Gastrocnemius medialis (tissue), 4 donors: Measurements from ENCODE around the gene ANO10. TPM values are rescaled to one million over a fixed set of nuclear protein-coding genes. Genes with fewer than 3 reads are reported as not detected.
"Not testable (repeated sequence)": the region's sequence is repeated elsewhere in the genome, so short reads cannot be mapped to it uniquely, and the experiment has no call there.

Experiments used
- ATAC-seq, 2 donors: fragments of 150-250 bp; one replicate each; pipeline ENCODE4 v1.9.1; 2016
- DNase-seq, 2 donors: peaks; one replicate each; pipeline ENCODE4 v3.0.0-alpha.2; 2019
- H3K27ac ChIP-seq, 4 donors: fragments of 200-600 bp; sonication (generic); 1 replicate in 1 of 4; 2 replicates in 3 of 4; pipeline ENCODE4 v1.5.1; 2016 to 2018; ENCODE audit warnings: mild to moderate bottlenecking in 2 of 4, moderate library complexity in 1 of 4
- H3K27me3 ChIP-seq, 3 donors: fragments of 200-600 bp; sonication (generic) in 2 of 3; 1 replicate in 1 of 3; 2 replicates in 2 of 3; pipeline versions ENCODE4 v1.5.1 to v1.6.0; 2016 to 2019; ENCODE audit warnings: mild to moderate bottlenecking in 1 of 3, moderate library complexity in 1 of 3
- H3K36me3 ChIP-seq, 2 donors: fragments of 200-600 bp; sonication (generic) in 1 of 2; one replicate each; pipeline ENCODE4 v1.5.1; 2017 to 2018
- H3K4me1 ChIP-seq, 2 donors: fragments of 200-600 bp; sonication (generic) in 1 of 2; one replicate each; pipeline ENCODE4 v1.5.1; 2016 to 2017; ENCODE audit warnings: mild to moderate bottlenecking in 2 of 2
- H3K4me3 ChIP-seq, 4 donors: fragments of 200-600 bp; sonication (generic) in 3 of 4; 1 replicate in 1 of 4; 2 replicates in 3 of 4; pipeline ENCODE4 v1.5.1; 2016 to 2019; ENCODE audit warnings: mild to moderate bottlenecking in 2 of 4
- H3K9me3 ChIP-seq, 3 donors: fragments of 200-600 bp; sonication (generic) in 2 of 3; 1 replicate in 1 of 3; 2 replicates in 2 of 3; pipeline ENCODE4 v1.5.1; 2016 to 2019
- POLR2A ChIP-seq, 2 donors: fragments of 450-650 bp; IDR thresholded peaks; one replicate each; pipeline ENCODE4 v1.6.1; 2017; ENCODE audit warnings: antibody characterized with exemption in 2 of 2, mild to moderate bottlenecking in 2 of 2, moderate library complexity in 2 of 2
- in situ Hi-C, 4 donors: fragments of 200-750 bp; cut with MboI; loops; one replicate each; pipeline versions ENCODE4 v1.15.0 to v1.8.0; 2017; ENCODE audit warnings: low sequenced_read_pairs in 4 of 4
- intact Hi-C: fragments of 100-400 bp; cut with DNase I; formaldehyde crosslinking; loops from one replicate; pipeline ENCODE4 v1.15.1; 2023; ENCODE audit warnings: low total_unique reads
- total RNA-seq, 4 donors: library from RNA; depleted of rRNA; stranded (reverse); fragments of >200 nt; gene quantifications; one replicate each; pipeline versions ENCODE4 v1.1.0 to v1.2.3, GENCODE V29; 2016
- TF ChIP-seq, protein P1 (sequence below), 5 experiments: fragments of 450-650 bp in 3 of 5; fragments of 200-600 bp in 2 of 5; sonication (generic) in 2 of 5; IDR thresholded peaks in 4 of 5; conservative IDR thresholded peaks in 1 of 5; 1 replicate in 4 of 5; 2 replicates in 1 of 5; pipeline ENCODE4 v1.5.1; 2016 to 2019; ENCODE audit warnings: antibody characterized with exemption in 5 of 5, mild to moderate bottlenecking in 3 of 5, moderate library complexity in 3 of 5

ANO10 gene
- total RNA-seq, 4 donors from 2014 or later, result 6.9 to 8.1 (median 7.8) TPM

- no peak for ATAC-seq
- H3K4me3 ChIP-seq, result no peak overlapping the region
- no peaks in the 10 kb centered on the region for H3K9me3 ChIP-seq
- H3K27me3 ChIP-seq, result no peaks in the 10 kb centered on the region
- TF ChIP-seq POLR2A (IDR thresholded peaks at IDR 0.05), result no peak
- TF ChIP-seq, protein P1, sequence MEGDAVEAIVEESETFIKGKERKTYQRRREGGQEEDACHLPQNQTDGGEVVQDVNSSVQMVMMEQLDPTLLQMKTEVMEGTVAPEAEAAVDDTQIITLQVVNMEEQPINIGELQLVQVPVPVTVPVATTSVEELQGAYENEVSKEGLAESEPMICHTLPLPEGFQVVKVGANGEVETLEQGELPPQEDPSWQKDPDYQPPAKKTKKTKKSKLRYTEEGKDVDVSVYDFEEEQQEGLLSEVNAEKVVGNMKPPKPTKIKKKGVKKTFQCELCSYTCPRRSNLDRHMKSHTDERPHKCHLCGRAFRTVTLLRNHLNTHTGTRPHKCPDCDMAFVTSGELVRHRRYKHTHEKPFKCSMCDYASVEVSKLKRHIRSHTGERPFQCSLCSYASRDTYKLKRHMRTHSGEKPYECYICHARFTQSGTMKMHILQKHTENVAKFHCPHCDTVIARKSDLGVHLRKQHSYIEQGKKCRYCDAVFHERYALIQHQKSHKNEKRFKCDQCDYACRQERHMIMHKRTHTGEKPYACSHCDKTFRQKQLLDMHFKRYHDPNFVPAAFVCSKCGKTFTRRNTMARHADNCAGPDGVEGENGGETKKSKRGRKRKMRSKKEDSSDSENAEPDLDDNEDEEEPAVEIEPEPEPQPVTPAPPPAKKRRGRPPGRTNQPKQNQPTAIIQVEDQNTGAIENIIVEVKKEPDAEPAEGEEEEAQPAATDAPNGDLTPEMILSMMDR (IDR thresholded peaks at IDR 0.05 in 4 of 5, conservative IDR thresholded peaks at IDR 0.05 in 1 of 5), result no peak
- H3K27ac ChIP-seq, result peak overlapping the region in 1 of 4 donors; percentile 5
- no peak for DNase-seq
- no peaks in the 10 kb centered on the region for H3K36me3 ChIP-seq
- in situ Hi-C loops, result no loop called here
- no peaks in the 10 kb centered on the region for H3K4me1 ChIP-seq
- intact Hi-C loops, result no loop called here
These were observed 124.4 kb downstream of the ANO10 start for GRCh38 chr3:43497422-43497821.

DNA sequence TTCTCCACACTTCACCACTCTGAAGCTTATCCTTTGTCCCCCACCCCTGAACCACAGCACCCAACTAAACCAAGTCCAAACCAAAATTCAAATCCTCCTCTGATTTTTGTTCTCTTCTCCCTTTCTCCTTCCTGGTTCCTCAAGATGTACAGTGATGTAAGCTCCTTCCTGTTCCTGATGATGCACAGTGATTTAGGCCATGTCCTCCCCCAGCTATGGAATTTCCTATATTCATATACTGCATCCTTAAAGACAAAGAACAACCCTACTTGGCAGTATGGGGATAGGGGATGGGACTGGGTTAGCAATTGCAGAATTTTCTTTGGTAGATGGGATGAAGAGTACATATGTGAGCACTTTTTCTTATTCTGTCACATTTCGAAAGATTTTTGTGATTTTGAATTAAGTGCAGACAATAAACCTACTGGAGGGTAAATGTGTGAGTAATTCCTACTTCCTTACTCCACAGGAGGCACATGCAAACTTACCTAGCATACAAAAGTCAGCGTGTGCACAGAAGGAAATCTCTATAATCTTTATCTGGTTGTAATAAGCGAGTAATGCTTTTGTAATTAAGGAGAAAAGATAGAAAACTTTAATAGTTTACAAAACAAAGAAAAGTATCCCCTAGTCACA, 125.0 kb downstream of the ANO10 start:
- ATAC-seq, result no peak
- Histone ChIP-seq H3K36me3 (no peaks in the 10 kb centered on the region), H3K27me3 (no peaks in the 10 kb centered on the region), H3K27ac (peak overlapping the region in 1 of 4 donors; percentile 5), H3K4me3 (no peak overlapping the region), H3K9me3 (no peaks in the 10 kb centered on the region), H3K4me1 (no peaks in the 10 kb centered on the region)
- DNase-seq, result no peak
- intact Hi-C loops (no loop called here), in situ Hi-C loops (no loop called here)
- TF ChIP-seq POLR2A (IDR thresholded peaks at IDR 0.05), result no peak
- TF ChIP-seq, protein P1 (IDR thresholded peaks at IDR 0.05 in 4 of 5, conservative IDR thresholded peaks at IDR 0.05 in 1 of 5), result no peak

GRCh38 chr3:43492932-43493331, 128.9 kb downstream of the ANO10 start:
- DNase-seq, H3K27me3 ChIP-seq, H3K27ac ChIP-seq, in situ Hi-C loops, H3K9me3 ChIP-seq, H3K4me1 ChIP-seq, ATAC-seq, H3K36me3 ChIP-seq, intact Hi-C loops, H3K4me3 ChIP-seq: not testable (repeated sequence)

- ATAC-seq, DNase-seq, H3K36me3 ChIP-seq, H3K27ac ChIP-seq, H3K9me3 ChIP-seq, intact Hi-C loops, H3K27me3 ChIP-seq, H3K4me1 ChIP-seq, in situ Hi-C loops, H3K4me3 ChIP-seq: not testable (repeated sequence)
These were observed 130.0 kb downstream of the ANO10 start for GRCh38 chr3:43491807-43492206.

- Histone ChIP-seq H3K4me3 (no peak overlapping the region), H3K9me3 (no peaks in the 10 kb centered on the region), H3K4me1 (no peaks in the 10 kb centered on the region), H3K36me3 (no peaks in the 10 kb centered on the region), H3K27ac (no peak overlapping the region), H3K27me3 (no peaks in the 10 kb centered on the region)
- ATAC-seq (no peak), DNase-seq (no peak)
- TF ChIP-seq, protein P1 (IDR thresholded peaks at IDR 0.05 in 4 of 5, conservative IDR thresholded peaks at IDR 0.05 in 1 of 5), result no peak
- no peak for TF ChIP-seq POLR2A (IDR thresholded peaks at IDR 0.05)
- in situ Hi-C loops (no loop called here), intact Hi-C loops (no loop called here)
These were observed 131.1 kb downstream of the ANO10 start for GRCh38 chr3:43490640-43491185.

- no peak for DNase-seq
- in situ Hi-C loops, result no loop called here
- intact Hi-C loops, result no loop called here
- TF ChIP-seq POLR2A (IDR thresholded peaks at IDR 0.05), result no peak
- TF ChIP-seq, protein P1 (IDR thresholded peaks at IDR 0.05 in 4 of 5, conservative IDR thresholded peaks at IDR 0.05 in 1 of 5), result no peak
- H3K4me1 ChIP-seq, result no peaks in the 10 kb centered on the region
- H3K4me3 ChIP-seq, result no peak overlapping the region
- no peak for ATAC-seq
- H3K9me3 ChIP-seq, result no peaks in the 10 kb centered on the region
- H3K36me3 ChIP-seq, result no peaks in the 10 kb centered on the region
- H3K27me3 ChIP-seq, result no peaks in the 10 kb centered on the region
- no peak overlapping the region for H3K27ac ChIP-seq
These were observed 131.9 kb downstream of the ANO10 start for GRCh38 chr3:43489930-43490329.
